ENCODE data around the gene PHACTR2. TPM values are rescaled to one million over a fixed set of nuclear protein-coding genes. Genes with fewer than 3 reads are reported as not detected.

Gene PHACTR2
- total RNA-seq, 2 experiments from 2014 or later: 19.6 to 25.0 TPM

DNA sequence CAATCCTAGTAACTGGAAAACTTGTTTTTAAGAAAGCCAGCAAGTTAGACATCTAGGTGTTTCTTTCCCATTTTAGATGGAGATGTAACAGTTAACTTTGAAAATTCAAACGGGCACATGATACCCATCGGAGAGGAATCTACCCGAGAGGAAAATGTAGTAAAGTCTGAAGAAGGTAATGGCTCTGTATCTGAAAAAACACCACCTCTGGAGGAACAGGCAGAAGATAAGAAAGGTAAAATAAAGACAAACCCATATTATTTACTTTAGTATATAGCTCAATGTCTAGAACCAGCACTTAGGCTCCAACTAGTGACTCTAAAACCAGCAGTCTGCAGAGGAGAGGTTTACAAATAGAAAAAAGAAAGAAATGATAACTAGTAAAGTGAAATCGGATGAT, 75.9 kb downstream of the PHACTR2 start:
- POLR2A ChIA-PET: no interaction called here
- H3K27ac ChIP-seq (ENCODE audit: low read depth in 1 of 2, low read length in 2 of 2): no peak overlapping the region
- no peak for ATAC-seq (ENCODE audit: poor library complexity)

DNA sequence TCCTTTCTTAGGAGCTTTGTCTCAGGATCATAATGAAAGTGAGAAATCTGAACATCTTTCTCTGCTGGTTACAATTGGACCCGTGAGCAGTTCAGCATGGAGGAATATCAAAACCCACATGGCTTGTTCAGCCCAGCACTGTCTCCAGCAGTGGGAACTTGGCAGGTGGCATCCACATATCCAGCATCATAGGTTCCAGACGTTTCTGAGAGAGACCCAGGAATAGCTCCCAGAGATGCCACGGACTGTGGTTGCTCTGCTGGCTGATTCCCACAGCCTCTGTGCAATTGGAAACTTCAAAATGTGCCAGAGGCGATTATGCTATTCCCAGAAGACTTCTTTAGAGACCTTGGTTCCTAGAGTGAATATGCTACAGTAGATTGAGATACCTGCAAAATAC, 76.4 kb downstream of the PHACTR2 start:
- intact Hi-C loops (cut with DNase I, micrococcal nuclease): no loop called here
- TF ChIP-seq, protein P1, sequence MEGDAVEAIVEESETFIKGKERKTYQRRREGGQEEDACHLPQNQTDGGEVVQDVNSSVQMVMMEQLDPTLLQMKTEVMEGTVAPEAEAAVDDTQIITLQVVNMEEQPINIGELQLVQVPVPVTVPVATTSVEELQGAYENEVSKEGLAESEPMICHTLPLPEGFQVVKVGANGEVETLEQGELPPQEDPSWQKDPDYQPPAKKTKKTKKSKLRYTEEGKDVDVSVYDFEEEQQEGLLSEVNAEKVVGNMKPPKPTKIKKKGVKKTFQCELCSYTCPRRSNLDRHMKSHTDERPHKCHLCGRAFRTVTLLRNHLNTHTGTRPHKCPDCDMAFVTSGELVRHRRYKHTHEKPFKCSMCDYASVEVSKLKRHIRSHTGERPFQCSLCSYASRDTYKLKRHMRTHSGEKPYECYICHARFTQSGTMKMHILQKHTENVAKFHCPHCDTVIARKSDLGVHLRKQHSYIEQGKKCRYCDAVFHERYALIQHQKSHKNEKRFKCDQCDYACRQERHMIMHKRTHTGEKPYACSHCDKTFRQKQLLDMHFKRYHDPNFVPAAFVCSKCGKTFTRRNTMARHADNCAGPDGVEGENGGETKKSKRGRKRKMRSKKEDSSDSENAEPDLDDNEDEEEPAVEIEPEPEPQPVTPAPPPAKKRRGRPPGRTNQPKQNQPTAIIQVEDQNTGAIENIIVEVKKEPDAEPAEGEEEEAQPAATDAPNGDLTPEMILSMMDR (IDR thresholded peaks at IDR 0.05): no peak
- ATAC-seq (ENCODE audit: poor library complexity) (no peak), DNase-seq (no peak)
- Histone ChIP-seq H3K9me3 (ENCODE audit: control insufficient read depth in 1 of 2, insufficient read depth in 1 of 2, low read length in 2 of 2) (no peaks in the 10 kb centered on the region), H3K36me3 (ENCODE audit: insufficient read depth, low read length) (peaks cover 31% of the 10 kb centered on the region), H3K27ac (ENCODE audit: low read depth in 1 of 2, low read length in 2 of 2) (no peak overlapping the region), H3K27me3 (ENCODE audit: control insufficient read depth in 1 of 2, insufficient read depth in 2 of 2, low read length in 2 of 2) (no peaks in the 10 kb centered on the region), H3K4me1 (ENCODE audit: insufficient read depth, low read length) (peaks cover under 1% of the 10 kb centered on the region), H3K4me3 (ENCODE audit: low read length) (no peak overlapping the region)
- Mint-ChIP-seq H3K4me3 (no peak overlapping the region), H3K4me1 (ENCODE audit: low read depth) (peaks cover 15% of the 10 kb centered on the region), H3K27me3 (no peaks in the 10 kb centered on the region), H3K27ac (no peak overlapping the region), H3K9me3 (no peaks in the 10 kb centered on the region), H3K36me3 (ENCODE audit: low read depth) (peaks cover 15% of the 10 kb centered on the region)
- CTCF ChIA-PET: no interaction called here
- POLR2A ChIA-PET: no interaction called here

More for the DNA sequence above, 75.9 kb downstream of the PHACTR2 start:
- intact Hi-C loops (cut with DNase I, micrococcal nuclease): no loop called here
- TF ChIP-seq, protein P1 (IDR thresholded peaks at IDR 0.05): no peak
- H3K36me3 ChIP-seq (ENCODE audit: insufficient read depth, low read length): peaks cover 31% of the 10 kb centered on the region
- CTCF ChIA-PET: no interaction called here
- H3K9me3 ChIP-seq (ENCODE audit: control insufficient read depth in 1 of 2, insufficient read depth in 1 of 2, low read length in 2 of 2): no peaks in the 10 kb centered on the region
- no peak overlapping the region for H3K4me3 ChIP-seq (ENCODE audit: low read length)
- no peak for DNase-seq
- no peaks in the 10 kb centered on the region for H3K27me3 ChIP-seq (ENCODE audit: control insufficient read depth in 1 of 2, insufficient read depth in 2 of 2, low read length in 2 of 2)
- no peaks in the 10 kb centered on the region for H3K27me3 Mint-ChIP-seq
- H3K27ac Mint-ChIP-seq: no peak overlapping the region
- no peaks in the 10 kb centered on the region for H3K9me3 Mint-ChIP-seq
- peaks cover 9% of the 10 kb centered on the region for H3K4me1 Mint-ChIP-seq (ENCODE audit: low read depth)
- H3K4me3 Mint-ChIP-seq: no peak overlapping the region
- peaks cover 15% of the 10 kb centered on the region for H3K36me3 Mint-ChIP-seq (ENCODE audit: low read depth)
- no peaks in the 10 kb centered on the region for H3K4me1 ChIP-seq (ENCODE audit: insufficient read depth, low read length)

DNA sequence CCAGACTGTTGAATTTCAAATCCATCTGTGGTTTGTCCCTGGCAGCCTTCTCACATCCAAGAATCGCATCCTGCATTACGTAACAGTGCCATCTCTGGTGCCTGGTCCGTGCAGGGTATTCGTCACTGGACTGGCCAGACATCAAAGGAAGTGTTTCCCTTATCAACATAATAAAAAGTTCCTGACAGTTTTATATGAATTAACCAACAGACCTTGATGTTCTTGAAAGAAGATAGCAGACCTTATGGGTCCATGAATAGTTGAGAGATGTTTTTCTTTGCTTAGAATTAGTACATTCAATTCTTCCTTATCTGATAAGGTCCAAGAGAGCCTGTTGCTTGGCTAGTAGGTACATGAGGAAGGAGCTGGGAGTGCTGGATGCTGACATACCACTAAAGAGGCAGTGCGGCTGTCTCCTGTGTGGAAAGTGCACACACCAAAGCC, 77.6 kb downstream of the PHACTR2 start:
- TF ChIP-seq, protein P1 (IDR thresholded peaks at IDR 0.05): no peak
- H3K4me1 Mint-ChIP-seq (ENCODE audit: low read depth): peaks cover 26% of the 10 kb centered on the region

More for the DNA sequence above, 77.6 kb downstream of the PHACTR2 start:
- no peak overlapping the region for H3K4me3 Mint-ChIP-seq
- ChIA-PET CTCF (no interaction called here), POLR2A (no interaction called here)
- H3K27ac ChIP-seq (ENCODE audit: low read depth in 1 of 2, low read length in 2 of 2): no peak overlapping the region
- no peaks in the 10 kb centered on the region for H3K27me3 Mint-ChIP-seq
- H3K4me1 ChIP-seq (ENCODE audit: insufficient read depth, low read length): peaks cover 8% of the 10 kb centered on the region
- no peak overlapping the region for H3K4me3 ChIP-seq (ENCODE audit: low read length)
- peaks cover 31% of the 10 kb centered on the region for H3K36me3 ChIP-seq (ENCODE audit: insufficient read depth, low read length)
- H3K36me3 Mint-ChIP-seq (ENCODE audit: low read depth): peaks cover 15% of the 10 kb centered on the region
- H3K9me3 ChIP-seq (ENCODE audit: control insufficient read depth in 1 of 2, insufficient read depth in 1 of 2, low read length in 2 of 2): no peaks in the 10 kb centered on the region
- ATAC-seq (ENCODE audit: poor library complexity): no peak
- H3K27ac Mint-ChIP-seq: no peak overlapping the region
- H3K9me3 Mint-ChIP-seq: no peaks in the 10 kb centered on the region
- no peaks in the 10 kb centered on the region for H3K27me3 ChIP-seq (ENCODE audit: control insufficient read depth in 1 of 2, insufficient read depth in 2 of 2, low read length in 2 of 2)
- DNase-seq: no peak
- intact Hi-C loops (cut with DNase I, micrococcal nuclease): no loop called here

Data from CD4-positive, alpha-beta T cell (primary cell).